CD4-positive, alpha-beta T cell treated with Interleukin-17A for 1 hour (primary cell): ENCODE data around the gene DPH2.

Experiments
- DNase-seq: peaks from one replicate; pipeline ENCODE4 v3.0.0-alpha.2; 2020

DPH2 gene

GRCh38 chr1:43945674-43946235 is 24.1 kb upstream of the DPH2 start:
- DNase-seq, result no peak

DNA sequence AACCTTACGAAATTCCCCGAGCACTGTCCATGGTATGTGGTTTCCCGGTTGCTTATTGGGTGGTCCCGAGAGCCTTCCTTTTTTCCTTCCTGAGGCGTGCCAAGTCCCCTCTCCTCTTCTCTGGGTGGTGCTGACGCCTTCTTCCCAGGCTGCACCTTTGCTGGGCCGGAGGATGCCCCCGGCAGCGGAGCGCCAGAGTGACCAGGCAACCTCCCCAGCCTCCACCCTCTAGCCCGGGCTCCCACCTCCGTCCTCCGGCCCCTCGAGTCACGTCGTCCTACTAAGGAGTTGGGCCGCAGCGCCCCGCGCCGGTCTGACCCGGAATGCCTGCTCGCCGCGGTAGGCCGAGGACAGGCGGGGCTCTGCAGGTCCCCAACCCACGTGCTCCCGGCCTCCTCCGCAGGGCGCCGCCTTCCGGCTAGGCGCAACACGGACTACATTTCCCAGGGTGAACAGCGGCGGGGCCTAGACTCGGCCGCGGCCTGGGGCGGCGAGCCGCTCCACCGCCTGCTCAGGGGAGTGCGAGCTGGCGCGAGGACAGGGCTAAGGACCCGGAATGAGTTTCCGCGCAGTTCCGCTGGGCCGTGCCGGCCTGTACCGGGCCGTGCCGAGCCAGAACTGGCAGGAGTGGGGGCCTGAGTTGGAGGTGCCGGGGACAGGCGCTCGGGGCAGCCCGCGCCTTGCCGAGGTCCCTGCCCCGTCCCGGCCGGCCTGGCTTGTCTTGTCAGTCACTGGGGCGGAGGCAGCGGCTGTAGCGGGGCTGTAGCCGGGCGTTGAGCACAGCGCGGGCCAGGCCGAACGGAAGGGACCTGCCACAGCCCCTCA is 23.4 kb upstream of the DPH2 start, which contains the start of gene IPO13:
IPO13 (plus strand) TSS at position 715 of the 825 bp plus-strand sequence. CDS start 651 bp downstream, outside the sequence.
- peak; percentile 96 for DNase-seq

DNA sequence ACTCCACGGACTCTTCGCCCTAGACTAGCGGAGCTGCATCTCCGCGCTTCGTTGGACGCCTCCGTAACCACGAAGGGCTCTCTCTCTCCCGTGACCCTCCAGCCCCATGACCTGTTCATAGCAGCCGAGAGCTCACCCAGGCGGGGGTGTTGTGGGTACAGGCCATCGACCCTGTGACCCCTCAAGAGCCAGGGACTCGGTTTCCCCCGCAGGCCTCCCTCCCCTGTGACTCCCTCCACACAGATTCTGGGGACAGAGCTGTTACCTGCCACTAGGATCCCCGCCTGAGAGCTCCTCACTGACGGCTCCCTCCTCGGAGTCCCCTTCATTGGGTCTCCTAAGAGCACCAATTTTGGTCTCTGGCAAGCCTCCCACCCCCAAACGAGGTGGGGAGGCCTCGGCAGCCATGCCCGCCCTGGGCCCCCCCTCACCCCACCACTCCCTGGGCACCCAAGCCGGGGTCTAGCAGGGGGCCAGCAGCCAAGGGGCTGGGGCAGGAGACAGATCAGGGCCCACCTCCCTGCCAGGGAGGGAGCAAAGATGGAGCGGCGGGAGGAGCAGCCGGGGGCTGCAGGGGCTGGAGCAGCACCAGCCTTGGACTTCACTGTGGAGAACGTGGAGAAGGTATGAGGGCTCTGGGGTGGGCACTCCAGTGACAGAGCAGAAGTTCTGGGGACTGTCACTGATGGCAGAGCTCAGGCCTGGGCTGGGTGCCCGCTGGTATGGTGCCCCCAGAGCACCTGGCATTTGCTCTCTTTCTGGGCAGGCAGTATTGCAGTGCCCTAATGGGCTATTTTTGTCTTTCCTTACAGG is 22.5 kb upstream of the DPH2 start:
- no peak for DNase-seq

DNA sequence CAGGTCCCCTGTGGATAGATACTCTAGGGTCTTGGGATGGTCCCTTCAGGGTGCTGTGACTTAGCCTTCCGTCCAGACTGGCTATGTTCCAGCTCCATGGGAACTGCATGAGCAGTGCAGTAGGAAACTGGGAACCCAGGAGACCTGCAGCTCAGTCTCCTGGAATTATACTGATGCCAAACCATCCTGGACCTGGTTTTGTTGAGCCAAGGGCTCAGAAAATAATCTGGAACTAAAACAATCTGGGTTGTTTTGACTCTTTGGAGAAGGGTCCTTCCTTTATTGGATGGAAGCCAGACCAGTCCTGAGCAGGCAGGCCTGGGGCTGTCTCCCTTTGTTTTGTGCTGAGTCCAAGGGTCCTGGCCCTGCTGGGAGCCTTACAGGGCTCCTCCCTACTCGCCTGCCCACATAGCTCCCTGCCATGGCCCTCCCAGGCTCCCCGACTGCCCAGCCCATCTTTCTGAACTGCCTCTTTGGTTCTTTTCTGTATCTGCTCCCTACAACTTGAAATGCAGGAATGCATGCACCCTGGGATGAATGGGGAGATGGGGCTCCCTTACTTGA is 21.9 kb upstream of the DPH2 start:
- DNase-seq, result no peak

- DNase-seq, result no peak
These were observed 20.1 kb upstream of the DPH2 start for GRCh38 chr1:43949678-43950077.

DNA sequence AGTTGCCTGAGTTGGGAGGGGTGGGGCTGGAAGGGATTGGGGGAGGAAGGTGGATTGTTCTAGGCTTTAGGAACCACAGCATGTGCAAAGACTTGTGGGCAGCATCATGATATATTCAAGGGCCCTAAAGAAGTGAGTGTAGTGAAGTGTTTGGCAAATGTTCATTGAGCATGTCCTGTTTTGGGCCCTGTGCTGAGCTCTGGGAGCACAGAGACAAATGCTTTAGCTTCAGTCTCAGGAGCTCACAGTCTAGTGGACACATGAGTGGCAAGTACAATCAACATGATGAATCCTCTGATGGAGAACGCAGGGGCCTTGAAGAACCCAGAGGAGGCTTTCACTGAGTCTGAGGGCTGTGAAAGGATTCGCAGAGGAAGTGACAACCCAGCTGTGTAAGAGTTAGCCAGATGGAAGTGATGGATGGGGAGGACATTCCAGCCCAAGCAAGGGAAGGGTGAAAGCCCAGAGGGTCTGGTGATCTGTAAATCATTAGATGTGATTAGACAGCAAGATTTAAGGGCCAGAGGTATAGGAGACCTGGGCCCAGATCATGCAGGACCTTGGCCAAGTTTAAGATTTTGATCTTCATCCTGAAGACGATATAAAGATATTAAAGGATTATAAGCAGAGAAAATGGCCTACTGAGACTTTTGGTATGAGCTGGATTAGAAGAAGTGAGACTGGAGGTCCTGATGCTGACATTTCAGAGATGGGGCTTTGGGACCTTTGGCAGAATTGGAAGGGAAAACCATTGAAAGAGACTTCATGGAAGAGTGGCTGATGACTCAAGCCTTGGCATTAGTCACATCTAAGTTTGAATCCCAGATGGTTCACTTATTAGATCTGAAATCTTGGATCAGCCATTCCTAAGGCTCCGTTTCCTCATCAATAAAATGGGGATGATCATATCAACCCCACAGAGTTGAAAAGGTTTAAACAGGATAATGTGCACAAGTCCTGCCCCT is 18.5 kb upstream of the DPH2 start:
- DNase-seq, result no peak

GRCh38 chr1:43952731-43953346 is 17.0 kb upstream of the DPH2 start:
- no peak for DNase-seq

GRCh38 chr1:43953361-43953760 is 16.4 kb upstream of the DPH2 start:
- DNase-seq, result no peak

DNA sequence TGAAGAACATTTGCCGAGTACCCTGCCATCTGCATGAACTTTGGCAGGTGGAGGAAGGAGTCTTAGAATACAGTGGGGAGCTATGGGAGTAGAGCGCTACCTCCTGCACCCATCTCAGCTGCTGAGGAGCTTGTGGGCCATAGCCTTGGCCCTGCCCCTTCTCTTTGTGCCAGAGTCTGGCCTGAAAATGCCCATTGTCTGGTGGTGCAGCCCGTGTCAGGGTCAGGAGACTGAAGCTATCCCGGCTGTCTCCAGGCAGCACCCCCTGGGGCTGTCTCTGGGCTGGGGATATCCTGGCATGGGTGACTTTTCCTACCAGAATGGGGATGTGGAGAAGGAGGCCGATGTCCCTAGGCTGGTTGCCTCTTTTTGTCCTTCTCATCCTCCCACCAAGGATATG is 15.8 kb upstream of the DPH2 start:
- no peak for DNase-seq

DNA sequence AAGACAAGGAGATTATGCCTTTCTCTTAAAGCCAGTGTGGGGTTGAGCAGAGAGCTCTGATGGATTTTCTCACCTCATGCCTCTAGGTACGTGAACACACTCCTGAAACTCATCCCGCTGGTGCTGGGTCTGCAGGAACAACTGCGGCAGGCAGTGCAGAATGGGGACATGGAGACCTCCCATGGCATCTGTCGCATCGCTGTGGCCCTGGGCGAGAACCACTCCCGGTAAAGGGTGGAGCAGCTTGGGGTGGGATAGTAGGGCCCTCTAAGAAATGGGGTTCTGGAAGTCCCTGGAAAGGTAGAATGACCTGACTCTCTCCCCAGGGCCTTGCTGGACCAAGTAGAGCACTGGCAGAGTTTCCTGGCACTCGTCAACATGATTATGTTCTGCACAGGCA is 13.6 kb upstream of the DPH2 start:
- DNase-seq, result no peak

- no peak for DNase-seq
These were observed 12.3 kb upstream of the DPH2 start for GRCh38 chr1:43957407-43958040.

GRCh38 chr1:43958351-43959255 is 11.2 kb upstream of the DPH2 start:
- DNase-seq, result no peak

DNA sequence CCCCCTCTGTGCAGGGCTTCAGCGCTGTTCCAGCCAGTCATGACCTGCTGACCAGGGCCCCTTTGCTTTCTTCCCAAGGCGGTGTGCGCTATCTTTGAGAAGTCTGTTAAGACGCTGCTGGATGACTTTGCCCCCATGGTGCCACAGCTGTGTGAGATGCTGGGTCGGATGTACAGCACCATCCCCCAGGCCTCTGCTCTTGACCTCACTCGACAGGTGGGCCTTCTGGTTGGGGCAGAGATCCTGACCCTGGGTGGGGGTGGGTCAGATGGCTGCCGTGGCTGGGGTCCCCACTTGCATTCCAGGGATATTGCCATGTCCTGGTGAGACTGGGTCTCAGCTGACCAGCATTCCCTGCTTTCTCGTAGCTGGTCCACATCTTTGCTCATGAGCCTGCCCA is 9.0 kb upstream of the DPH2 start:
- DNase-seq, result no peak

DNA sequence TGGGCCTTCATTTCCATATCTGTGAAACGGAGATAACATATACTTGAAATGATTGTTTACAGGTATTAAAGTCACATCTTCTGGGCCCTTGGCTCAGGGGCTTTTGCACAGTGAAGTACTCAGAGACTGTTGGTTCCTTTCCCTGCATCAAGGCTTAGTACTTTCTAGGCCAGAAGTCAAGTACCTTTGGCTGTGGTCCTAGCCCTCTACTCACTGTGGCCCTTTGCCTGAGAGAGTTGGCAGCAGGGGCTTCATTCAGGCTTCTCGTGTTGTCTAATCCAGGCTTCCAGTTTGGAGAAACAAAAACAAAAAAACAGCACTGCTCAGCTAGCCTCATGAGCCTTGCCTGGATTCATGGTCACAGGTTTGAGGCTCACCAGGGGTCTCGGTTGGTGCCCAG is 8.1 kb upstream of the DPH2 start:
- no peak for DNase-seq

GRCh38 chr1:43962324-43962723 is 7.5 kb upstream of the DPH2 start:
- DNase-seq, result no peak

GRCh38 chr1:43963006-43963405 is 6.8 kb upstream of the DPH2 start:
- no peak for DNase-seq

DNA sequence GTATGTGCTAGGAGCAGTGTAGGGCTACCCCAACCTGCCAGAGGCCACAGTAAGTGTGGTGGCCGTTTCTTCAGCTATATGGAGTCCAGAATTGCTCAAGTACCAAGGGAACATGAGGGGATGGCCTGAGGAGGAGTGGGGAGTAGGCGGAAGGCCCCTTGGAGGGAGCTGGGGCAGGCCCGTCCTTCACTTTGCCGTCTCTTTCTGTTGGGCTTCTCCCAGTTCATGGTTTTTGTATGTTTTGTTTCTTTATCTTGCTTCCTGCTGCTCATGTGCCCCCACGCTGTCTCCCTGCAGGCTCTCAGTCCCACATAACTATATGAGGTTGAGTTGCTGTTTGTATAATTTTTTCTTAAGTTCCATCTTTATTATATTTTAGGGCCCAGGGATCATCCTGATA is 5.9 kb upstream of the DPH2 start:
- DNase-seq, result no peak

DNA sequence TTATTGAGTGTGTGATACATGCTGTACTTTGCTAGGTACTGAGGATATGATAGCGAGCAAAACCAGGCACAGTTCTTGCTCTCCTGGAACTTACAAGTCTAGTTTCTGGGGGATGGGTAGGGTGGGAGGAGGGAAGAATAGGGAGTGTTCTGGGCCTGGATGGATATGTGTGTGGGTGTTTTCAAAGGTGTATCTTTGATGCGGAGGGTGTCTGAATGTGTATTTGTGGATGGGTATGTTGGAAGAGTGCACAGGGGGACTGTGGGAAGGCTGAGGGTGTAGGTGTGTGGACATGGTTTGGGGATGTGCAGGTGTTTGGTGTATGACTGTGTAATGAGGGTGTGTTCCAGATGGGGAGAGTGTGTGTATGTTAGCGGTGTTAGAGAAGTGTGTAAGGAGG is 4.5 kb upstream of the DPH2 start:
- DNase-seq, result no peak

DNA sequence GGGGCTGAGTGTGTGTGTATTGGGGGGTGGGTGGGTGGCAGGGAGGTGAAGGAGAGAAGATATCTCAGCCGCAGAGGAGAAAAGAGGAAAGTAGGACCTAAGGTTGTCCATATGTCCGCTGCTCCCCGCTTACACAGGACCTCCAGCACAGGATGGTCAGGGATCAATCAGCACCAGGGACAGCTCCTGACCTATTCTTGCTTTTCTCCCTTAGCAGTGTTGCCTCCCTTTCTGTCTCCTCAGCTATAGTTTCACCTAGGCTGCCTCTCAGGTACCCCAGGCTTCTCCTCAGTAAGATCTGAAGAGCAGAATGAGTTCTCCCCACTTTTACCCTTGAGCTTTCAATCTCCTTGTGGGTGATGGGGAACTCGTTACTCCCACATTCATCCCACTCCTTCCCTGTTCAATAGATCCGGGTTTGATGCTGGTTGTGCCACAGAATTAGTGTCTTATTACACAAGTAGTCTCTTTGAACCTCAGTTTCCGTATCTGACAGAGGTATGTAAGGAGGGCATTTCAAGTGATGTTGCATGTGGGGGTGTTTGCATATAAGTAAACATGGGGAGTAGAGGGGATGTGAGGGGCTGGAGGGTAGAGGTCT is 1.4 kb upstream of the DPH2 start:
- DNase-seq, result no peak

GRCh38 chr1:43969416-43969745 is 429 bp upstream of the DPH2 start:
- DNase-seq, result no peak
